Lower lobe of right lung (tissue), 2 donors: ENCODE results near the gene BCORL1. TPM values are rescaled to one million over a fixed set of nuclear protein-coding genes. Genes with fewer than 3 reads are reported as not detected.

Source experiments
- ATAC-seq, 2 donors: fragments of 200-7000 bp; cut with Tn5 transposase; one replicate each; pipeline ENCODE4 v1.9.1; 2020 to 2022; ENCODE audit warnings: mild to moderate bottlenecking in 2 of 2, moderate library complexity in 2 of 2
- DNase-seq: peaks from one replicate; pipeline ENCODE4 v3.0.0-alpha.2; 2020
- H3K27ac ChIP-seq: fragments of 200-600 bp; one replicate; pipeline ENCODE4 v1.8.0; 2022
- H3K27me3 ChIP-seq: fragments of 200-600 bp; one replicate; pipeline ENCODE4 v1.8.0; 2022; ENCODE audit warnings: low read depth
- H3K36me3 ChIP-seq: fragments of 200-600 bp; one replicate; pipeline ENCODE4 v1.8.0; 2022; ENCODE audit warnings: mild to moderate bottlenecking
- H3K4me1 ChIP-seq: fragments of 200-600 bp; one replicate; pipeline ENCODE4 v1.8.0; 2022
- H3K4me3 ChIP-seq: fragments of 200-600 bp; one replicate; pipeline ENCODE4 v1.8.0; 2022; ENCODE audit warnings: mild to moderate bottlenecking
- H3K9me3 ChIP-seq: fragments of 200-600 bp; one replicate; pipeline ENCODE4 v1.8.0; 2022
- intact Hi-C: fragments of 100-400 bp; cut with DNase I; formaldehyde crosslinking; loops from one replicate; pipeline ENCODE4 v1.11.0; 2022
- total RNA-seq: library from RNA; stranded (reverse); fragmentation: NEBNext Ultra II Directional; extraction: Animal tissue kit (Norgen Biotek cat#: 25700); gene quantifications from one replicate; pipeline ENCODE4 v1.2.1, GENCODE V29; 2021
- TF ChIP-seq, protein P1 (sequence below): fragments of 200-600 bp; IDR thresholded peaks from one replicate; pipeline ENCODE4 v1.8.0; 2022; ENCODE audit warnings: antibody characterized with exemption, mild to moderate bottlenecking
- donor health status: DM: no; HTN: yes; CAD: no; lungs with severe emphysema.

Gene BCORL1
- total RNA-seq, 1 donor from 2014 or later: 13.6 TPM

DNA sequence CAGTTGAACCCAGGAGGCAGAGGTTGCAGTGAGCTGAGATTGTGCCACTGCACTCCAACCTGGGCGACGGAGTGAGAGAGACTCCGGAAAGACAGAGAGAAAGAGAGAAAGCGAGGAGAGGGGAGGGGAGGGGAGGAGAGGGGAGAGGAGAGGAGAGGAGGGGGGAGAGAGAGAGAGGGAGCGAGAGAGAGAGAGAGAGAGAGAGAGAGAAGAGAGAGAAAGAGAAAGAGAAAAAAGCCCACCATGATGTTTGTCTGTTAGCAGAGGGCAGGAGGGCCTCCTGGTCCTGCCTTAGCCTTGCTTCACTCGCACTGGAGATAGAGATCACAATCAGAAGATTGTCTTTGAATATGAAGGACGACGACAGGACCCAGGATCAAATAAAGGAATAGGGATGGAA is 18.7 kb upstream of the BCORL1 start:
- no peaks in the 10 kb centered on the region for H3K9me3 ChIP-seq
- no peak overlapping the region for H3K27ac ChIP-seq
- peaks cover 7% of the 10 kb centered on the region for H3K4me1 ChIP-seq
- H3K36me3 ChIP-seq: no peaks in the 10 kb centered on the region
- intact Hi-C loops: no loop called here
- DNase-seq: no peak
- no peak for ATAC-seq
- TF ChIP-seq, protein P1, sequence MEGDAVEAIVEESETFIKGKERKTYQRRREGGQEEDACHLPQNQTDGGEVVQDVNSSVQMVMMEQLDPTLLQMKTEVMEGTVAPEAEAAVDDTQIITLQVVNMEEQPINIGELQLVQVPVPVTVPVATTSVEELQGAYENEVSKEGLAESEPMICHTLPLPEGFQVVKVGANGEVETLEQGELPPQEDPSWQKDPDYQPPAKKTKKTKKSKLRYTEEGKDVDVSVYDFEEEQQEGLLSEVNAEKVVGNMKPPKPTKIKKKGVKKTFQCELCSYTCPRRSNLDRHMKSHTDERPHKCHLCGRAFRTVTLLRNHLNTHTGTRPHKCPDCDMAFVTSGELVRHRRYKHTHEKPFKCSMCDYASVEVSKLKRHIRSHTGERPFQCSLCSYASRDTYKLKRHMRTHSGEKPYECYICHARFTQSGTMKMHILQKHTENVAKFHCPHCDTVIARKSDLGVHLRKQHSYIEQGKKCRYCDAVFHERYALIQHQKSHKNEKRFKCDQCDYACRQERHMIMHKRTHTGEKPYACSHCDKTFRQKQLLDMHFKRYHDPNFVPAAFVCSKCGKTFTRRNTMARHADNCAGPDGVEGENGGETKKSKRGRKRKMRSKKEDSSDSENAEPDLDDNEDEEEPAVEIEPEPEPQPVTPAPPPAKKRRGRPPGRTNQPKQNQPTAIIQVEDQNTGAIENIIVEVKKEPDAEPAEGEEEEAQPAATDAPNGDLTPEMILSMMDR: no peak
- H3K27me3 ChIP-seq: no peaks in the 10 kb centered on the region
- no peak overlapping the region for H3K4me3 ChIP-seq

DNA sequence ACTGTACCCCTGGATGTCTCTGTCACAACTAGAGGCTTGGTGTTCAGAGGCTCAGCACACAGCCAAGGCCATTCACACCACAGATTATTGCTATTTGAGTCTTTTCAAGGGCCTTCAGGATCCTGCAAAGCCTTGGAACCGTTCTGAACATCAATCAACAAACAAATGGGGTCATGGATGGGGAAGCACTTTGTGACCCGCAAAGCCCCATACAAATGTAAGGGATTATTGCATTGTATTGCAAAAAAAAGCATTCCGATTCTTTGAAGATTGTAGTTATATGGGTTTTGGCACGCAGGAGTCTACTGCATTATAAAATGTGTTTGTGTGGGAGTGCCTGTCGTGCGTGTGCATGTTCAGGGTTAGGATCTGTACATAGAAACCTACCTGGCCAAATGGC is 17.3 kb upstream of the BCORL1 start:
- intact Hi-C loops: no loop called here
- no peak overlapping the region for H3K27ac ChIP-seq

DNA sequence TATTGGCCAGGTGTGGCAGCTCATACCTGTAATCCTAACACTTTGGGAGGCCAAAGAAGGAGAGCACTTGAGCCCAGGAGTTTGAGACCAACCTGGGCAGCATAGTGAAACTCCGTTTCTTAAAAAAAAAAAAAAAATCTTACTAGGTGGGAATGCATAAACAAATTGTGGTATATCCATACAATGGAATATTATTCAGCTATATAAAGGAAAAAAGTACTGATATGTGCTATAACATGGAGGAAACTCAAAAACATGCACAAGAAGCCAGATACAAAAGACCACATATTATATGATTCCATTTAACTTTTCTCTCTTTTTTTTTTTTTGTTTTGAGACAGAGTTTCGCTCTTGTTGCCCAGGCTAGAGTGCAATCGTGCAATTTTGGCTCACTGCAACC is 13.5 kb upstream of the BCORL1 start:
- TF ChIP-seq, protein P1: no peak
- Histone ChIP-seq H3K27me3 (no peaks in the 10 kb centered on the region), H3K4me3 (no peak overlapping the region), H3K27ac (no peak overlapping the region), H3K36me3 (no peaks in the 10 kb centered on the region), H3K9me3 (no peaks in the 10 kb centered on the region), H3K4me1 (no peaks in the 10 kb centered on the region)
- ATAC-seq: no peak
- DNase-seq: no peak
- intact Hi-C loops: no loop called here

More for the DNA sequence above, 17.3 kb upstream of the BCORL1 start:
- DNase-seq (no peak), ATAC-seq (no peak)
- H3K36me3 ChIP-seq: no peaks in the 10 kb centered on the region
- TF ChIP-seq, protein P1: no peak
- H3K4me1 ChIP-seq: peaks cover 7% of the 10 kb centered on the region
- no peaks in the 10 kb centered on the region for H3K27me3 ChIP-seq
- H3K4me3 ChIP-seq: no peak overlapping the region
- no peaks in the 10 kb centered on the region for H3K9me3 ChIP-seq

DNA sequence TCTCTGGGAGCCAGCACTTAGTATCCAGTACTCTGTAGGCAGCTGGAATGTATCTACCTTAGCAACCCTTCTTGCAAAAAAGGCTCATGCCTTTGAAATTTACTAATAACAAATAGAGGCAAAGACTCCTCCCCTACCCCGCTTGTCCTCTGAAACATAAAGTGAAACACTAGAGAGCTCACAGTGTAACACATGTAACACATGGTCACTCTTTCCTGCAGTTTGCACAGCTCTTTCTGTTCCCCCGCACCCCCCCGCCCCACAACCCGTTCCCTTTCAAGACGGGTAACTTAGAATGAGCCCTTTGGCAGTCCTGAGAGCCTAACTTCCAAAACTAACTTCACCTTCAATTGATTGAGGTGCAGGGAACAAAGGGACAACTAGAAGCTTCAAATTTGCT is 6.0 kb upstream of the BCORL1 start:
- no peak for ATAC-seq
- H3K4me3 ChIP-seq: no peak overlapping the region
- no peaks in the 10 kb centered on the region for H3K4me1 ChIP-seq
- no peak overlapping the region for H3K27ac ChIP-seq
- H3K9me3 ChIP-seq: no peaks in the 10 kb centered on the region
- H3K36me3 ChIP-seq: no peaks in the 10 kb centered on the region
- intact Hi-C loops: no loop called here
- no peak for DNase-seq
- no peaks in the 10 kb centered on the region for H3K27me3 ChIP-seq
- TF ChIP-seq, protein P1: no peak

DNA sequence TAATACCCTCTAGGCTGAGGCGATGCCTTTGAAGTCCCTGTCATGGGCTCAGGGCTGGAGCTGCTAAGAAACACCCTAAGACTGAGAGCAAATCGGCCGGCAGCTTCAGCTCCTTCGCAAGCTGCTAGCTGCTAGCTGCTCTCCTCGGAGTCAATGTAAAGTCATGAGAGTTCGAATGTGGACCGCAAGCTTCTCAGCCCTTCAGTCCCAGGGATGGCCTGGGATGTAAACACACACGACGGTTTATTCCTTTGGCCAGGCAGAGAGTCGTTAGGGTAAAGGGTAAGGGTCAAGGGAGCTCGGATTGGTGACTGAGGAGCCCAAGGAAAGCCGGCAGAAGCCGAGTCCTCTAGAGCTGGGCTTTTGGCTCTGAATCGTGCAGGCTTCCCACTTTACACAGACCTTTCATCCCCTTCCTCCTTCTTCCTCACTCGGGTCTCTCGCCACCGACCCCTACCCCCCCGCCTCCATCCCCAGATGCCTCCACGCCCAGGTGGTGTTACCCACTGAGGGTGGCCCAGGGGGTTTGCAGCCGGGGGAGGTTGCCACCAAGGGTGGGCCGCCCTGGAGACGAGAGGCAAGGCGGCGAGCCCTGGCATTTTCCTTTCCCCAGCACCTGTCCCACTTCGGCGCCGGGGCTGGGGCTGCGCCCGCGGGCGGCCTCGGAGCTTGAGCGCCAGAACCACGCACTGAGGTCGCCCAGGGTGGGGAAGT is 3.1 kb upstream of the BCORL1 start:
- Histone ChIP-seq H3K4me3 (no peak overlapping the region), H3K27me3 (no peaks in the 10 kb centered on the region), H3K9me3 (no peaks in the 10 kb centered on the region), H3K36me3 (no peaks in the 10 kb centered on the region), H3K27ac (peak overlapping the region; percentile 46), H3K4me1 (no peaks in the 10 kb centered on the region)
- intact Hi-C loops: no loop called here
- TF ChIP-seq, protein P1: no peak
- ATAC-seq (no peak), DNase-seq (no peak)
